GM12872 (cell line): Measurements from ENCODE around the gene SP140.

Experiments
- CTCF ChIP-seq: IDR thresholded peaks from 3 replicates; pipeline ENCODE4 v1.5.1; 2011; ENCODE audit warnings: low read depth, mild to moderate bottlenecking, low read length, moderate library complexity; ENCODE audit not compliant: insufficient read depth

Gene SP140

GRCh38 chr2:230267556-230267955, 42.0 kb downstream of the SP140 start:
- TF ChIP-seq CTCF, result no peak

GRCh38 chr2:230268606-230269243, 43.2 kb downstream of the SP140 start:
- no peak for TF ChIP-seq CTCF

GRCh38 chr2:230269715-230270114, 44.2 kb downstream of the SP140 start:
- no peak for TF ChIP-seq CTCF

- no peak for TF ChIP-seq CTCF
These were observed 57.4 kb downstream of the SP140 start for GRCh38 chr2:230282936-230283335.

GRCh38 chr2:230286048-230286447, 60.5 kb downstream of the SP140 start:
- TF ChIP-seq CTCF, result no peak

GRCh38 chr2:230295192-230295591, 69.7 kb downstream of the SP140 start:
- no peak for TF ChIP-seq CTCF

GRCh38 chr2:230296917-230297316, 71.4 kb downstream of the SP140 start:
- TF ChIP-seq CTCF, result no peak

GRCh38 chr2:230299618-230300017, 74.1 kb downstream of the SP140 start:
- TF ChIP-seq CTCF, result no peak
